H9 (cell line): ENCODE data around the gene SEMA3C. TPM values are rescaled to one million over a fixed set of nuclear protein-coding genes. Genes with fewer than 3 reads are reported as not detected.

Experiments
- DNase-seq: peaks from one replicate; pipeline ENCODE4 v3.0.0-alpha.2; 2017
- H2AFZ ChIP-seq: one replicate; pipeline ENCODE4 v1.6.1; 2013; ENCODE audit warnings: mild to moderate bottlenecking, low read length, control low read depth, moderate library complexity
- H2AK5ac ChIP-seq: 2 replicates; pipeline ENCODE4 v1.6.1; 2013; ENCODE audit warnings: low read length, control low read depth, mixed read lengths; ENCODE audit not compliant: insufficient read length
- H2BK120ac ChIP-seq: one replicate; pipeline ENCODE4 v1.6.1; 2013; ENCODE audit warnings: low read depth, mild to moderate bottlenecking, low read length, control low read depth, inconsistent platforms; ENCODE audit not compliant: poor library complexity, severe bottlenecking
- H2BK12ac ChIP-seq: 2 replicates; pipeline ENCODE4 v1.6.1; 2013; ENCODE audit warnings: low read length, control low read depth, mixed read lengths, low read depth; ENCODE audit not compliant: insufficient read length
- H2BK15ac ChIP-seq: 2 replicates; pipeline ENCODE4 v1.6.1; 2013; ENCODE audit warnings: low read depth, low read length, control low read depth
- H2BK20ac ChIP-seq: one replicate; pipeline ENCODE4 v1.6.1; 2013; ENCODE audit warnings: low read depth, mild to moderate bottlenecking, low read length, control low read depth, inconsistent platforms; ENCODE audit not compliant: poor library complexity, severe bottlenecking
- H2BK5ac ChIP-seq: 2 replicates; pipeline ENCODE4 v1.6.1; 2013; ENCODE audit warnings: low read length, control low read depth, mixed read lengths; ENCODE audit not compliant: insufficient read length
- H3K14ac ChIP-seq: 2 replicates; pipeline ENCODE4 v1.6.1; 2013; ENCODE audit warnings: low read length, control low read depth; ENCODE audit not compliant: insufficient read depth
- H3K18ac ChIP-seq: 2 replicates; pipeline ENCODE4 v1.6.1; 2013; ENCODE audit warnings: low read depth, mild to moderate bottlenecking, mixed read lengths, low read length, control low read depth; ENCODE audit not compliant: insufficient read length
- H3K23ac ChIP-seq: 2 replicates; pipeline ENCODE4 v1.6.1; 2013; ENCODE audit warnings: low read length, control low read depth, mixed read lengths, low read depth; ENCODE audit not compliant: insufficient read length
- H3K23me2 ChIP-seq: 2 replicates; pipeline ENCODE4 v1.6.1; 2013; ENCODE audit warnings: low read depth, mild to moderate bottlenecking, mixed read lengths, low read length, control low read depth; ENCODE audit not compliant: insufficient read length, poor library complexity, severe bottlenecking
- H3K27ac ChIP-seq: 2 replicates; pipeline ENCODE4 v1.5.1; 2013; ENCODE audit warnings: low read length, control low read depth, mixed read lengths, low read depth; ENCODE audit not compliant: insufficient read length
- H3K27me3 ChIP-seq: 2 replicates; pipeline ENCODE4 v1.6.1; 2013; ENCODE audit warnings: low read length, control low read depth, inconsistent platforms; ENCODE audit not compliant: insufficient read depth
- H3K4ac ChIP-seq: 2 replicates; pipeline ENCODE4 v1.6.1; 2013; ENCODE audit warnings: low read depth, mild to moderate bottlenecking, control low read depth, inconsistent platforms, low read length, moderate library complexity
- H3K4me1 ChIP-seq: 2 replicates; pipeline ENCODE4 v1.6.1; 2013; ENCODE audit warnings: low read length, control low read depth, inconsistent platforms; ENCODE audit not compliant: insufficient read depth
- H3K4me2 ChIP-seq: 2 replicates; pipeline ENCODE4 v1.6.1; 2013; ENCODE audit warnings: low read length, control low read depth, mixed read lengths; ENCODE audit not compliant: insufficient read length, insufficient read depth
- H3K56ac ChIP-seq: 2 replicates; pipeline ENCODE4 v1.6.1; 2013; ENCODE audit warnings: low read depth, mild to moderate bottlenecking, mixed read lengths, low read length, control low read depth; ENCODE audit not compliant: insufficient read length
- H3K79me1 ChIP-seq: 2 replicates; pipeline ENCODE4 v1.6.1; 2013; ENCODE audit warnings: low read depth, mild to moderate bottlenecking, moderate library complexity, low read length, control low read depth, inconsistent platforms; ENCODE audit not compliant: insufficient read depth, poor library complexity, severe bottlenecking
- H3K79me2 ChIP-seq: 2 replicates; pipeline ENCODE4 v1.6.1; 2013; ENCODE audit warnings: low read length, control low read depth, inconsistent platforms; ENCODE audit not compliant: insufficient read depth
- H3K9ac ChIP-seq: 2 replicates; pipeline ENCODE4 v1.6.1; 2013; ENCODE audit warnings: low read length, control low read depth, mixed read lengths; ENCODE audit not compliant: insufficient read length; ENCODE audit errors: extremely low read depth
- H3K9me3 ChIP-seq: one replicate; pipeline ENCODE4 v1.6.1; 2013; ENCODE audit warnings: low read depth, low read length, inconsistent platforms; ENCODE audit not compliant: control insufficient read depth
- H3T11ph ChIP-seq: one replicate; pipeline ENCODE4 v1.6.1; 2013; ENCODE audit warnings: mild to moderate bottlenecking, low read length, control low read depth, inconsistent platforms
- H4K20me1 ChIP-seq: one replicate; pipeline ENCODE4 v1.6.1; 2013; ENCODE audit not compliant: control insufficient read depth, insufficient read length, insufficient read depth
- H4K5ac ChIP-seq: 2 replicates; pipeline ENCODE4 v1.6.1; 2013; ENCODE audit warnings: low read depth, mild to moderate bottlenecking, mixed read lengths, low read length, control low read depth; ENCODE audit not compliant: insufficient read length
- H4K8ac ChIP-seq: replicated peaks from 2 replicates; pipeline ENCODE4 v1.6.1; 2013; ENCODE audit warnings: low read length, control low read depth, mixed read lengths, low read depth; ENCODE audit not compliant: insufficient read length
- H4K91ac ChIP-seq: 2 replicates; pipeline ENCODE4 v1.6.1; 2013; ENCODE audit warnings: low read depth, mild to moderate bottlenecking, moderate library complexity, mixed read lengths, low read length, control low read depth; ENCODE audit not compliant: insufficient read length
- H3K27ac Mint-ChIP-seq, 3 experiments: 2 replicates in 2 of 3; 3 replicates in 1 of 3; pipeline ENCODE4 v1.8.0; 2020 to 2021; ENCODE audit warnings: mixed read lengths in 3 of 3, mild to moderate bottlenecking in 1 of 3, moderate library complexity in 1 of 3
- H3K27me3 Mint-ChIP-seq: 2 replicates; pipeline ENCODE4 v1.8.0; 2021; ENCODE audit warnings: low read depth, mild to moderate bottlenecking, moderate library complexity, mixed read lengths
- H3K36me3 Mint-ChIP-seq, 3 experiments: 2 replicates in 2 of 3; 3 replicates in 1 of 3; pipeline ENCODE4 v1.8.0; 2020 to 2021; ENCODE audit warnings: low read depth in 3 of 3, mixed read lengths in 3 of 3; ENCODE audit not compliant: insufficient read depth in 1 of 3
- H3K4me1 Mint-ChIP-seq, 2 experiments: 2 replicates each; pipeline ENCODE4 v1.8.0; 2020; ENCODE audit warnings: mixed read lengths in 2 of 2
- H3K4me3 Mint-ChIP-seq, 2 experiments: 2 replicates in 1 of 2; 3 replicates in 1 of 2; pipeline ENCODE4 v1.8.0; 2020 to 2021; ENCODE audit warnings: mild to moderate bottlenecking in 2 of 2, mixed read lengths in 2 of 2, moderate library complexity in 1 of 2
- H3K9me3 Mint-ChIP-seq, 2 experiments: 2 replicates in 1 of 2; 3 replicates in 1 of 2; pipeline ENCODE4 v1.8.0; 2020; ENCODE audit warnings: mild to moderate bottlenecking in 2 of 2, mixed read lengths in 2 of 2, moderate library complexity in 1 of 2
- WGBS: extraction: QIAGEN DNeasy Blood & Tissue Kit; methylation state at CpG from one replicate; pipeline ENCODE4 v1.1.7; 2013; ENCODE audit warnings: missing lambda C conversion rate, low lambda C conversion rate, mixed read lengths; ENCODE audit not compliant: insufficient read length; ENCODE audit errors: extremely low coverage; 5-methylcytosine and 5-hydroxymethylcytosine counted together
- total RNA-seq: library from RNA; stranded (reverse); gene quantifications from 2 replicates; pipeline ENCODE4 v1.2.1, GENCODE V29; 2021
- TF ChIP-seq, protein P1 (sequence below): fragments of 200-600 bp; sonication (generic); conservative IDR thresholded peaks from 3 replicates; pipeline ENCODE4 v1.8.0; 2021; ENCODE audit warnings: antibody characterized with exemption, mild to moderate bottlenecking

The SEMA3C gene
- total RNA-seq, 1 experiment from 2014 or later, result 1.6 TPM

DNA sequence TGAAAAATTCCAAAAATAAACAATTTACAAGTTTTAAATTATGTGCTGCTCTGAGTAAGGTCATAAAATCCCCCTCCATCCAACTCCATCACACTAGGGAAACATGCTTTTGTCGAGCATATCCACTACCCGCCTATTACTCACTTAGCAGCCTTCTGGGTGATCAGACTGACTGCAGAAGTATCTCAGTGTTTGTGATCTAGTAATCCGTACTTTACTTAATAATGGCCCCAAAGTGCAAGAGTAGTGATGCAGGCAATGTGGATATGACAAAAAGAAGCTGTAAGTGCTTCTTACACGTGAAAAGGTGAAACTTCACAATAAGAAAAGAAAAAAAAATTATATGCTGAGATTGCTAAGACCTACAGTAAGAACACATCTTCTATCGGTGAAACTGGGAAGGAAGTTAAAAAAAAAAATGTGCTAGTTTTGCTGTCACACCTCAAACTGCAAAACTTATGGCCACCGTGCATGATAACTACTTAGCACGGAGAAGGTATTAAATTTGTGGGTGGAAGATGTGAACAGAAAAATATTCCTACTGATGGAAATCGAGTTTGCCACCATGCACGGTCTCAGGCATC, 43.2 kb downstream of the SEMA3C start:
- no peaks in the 10 kb centered on the region for H4K20me1 ChIP-seq
- Mint-ChIP-seq H3K27ac (no peak overlapping the region), H3K4me1 (peaks cover 4 to 5% of the 10 kb centered on the region in 2 experiments), H3K9me3 (no peaks in the 10 kb centered on the region), H3K4me3 (no peak overlapping the region), H3K27me3 (no peaks in the 10 kb centered on the region), H3K36me3 (no peaks in the 10 kb centered on the region)
- no peaks in the 10 kb centered on the region for H3K4me1 ChIP-seq
- H2AFZ ChIP-seq, result no peak overlapping the region
- no peak overlapping the region for H3K14ac ChIP-seq
- no peak for DNase-seq
- no peaks in the 10 kb centered on the region for H3K79me2 ChIP-seq
- no peak overlapping the region for H2BK20ac ChIP-seq
- no peak overlapping the region for H3K18ac ChIP-seq
- no peak overlapping the region for H2AK5ac ChIP-seq
- no peaks in the 10 kb centered on the region for H3K27me3 ChIP-seq
- no peaks in the 10 kb centered on the region for H3K23me2 ChIP-seq
- no peak overlapping the region for H3K23ac ChIP-seq
- no peak overlapping the region for H4K91ac ChIP-seq
- WGBS, result no CpG with 5 or more reads among the region's 9 CpGs
- H3K9me3 ChIP-seq, result no peaks in the 10 kb centered on the region
- H3K9ac ChIP-seq, result no peak overlapping the region
- H2BK15ac ChIP-seq, result no peak overlapping the region
- no peak overlapping the region for H4K8ac ChIP-seq
- H3K27ac ChIP-seq, result no peak overlapping the region
- H3T11ph ChIP-seq, result no peak overlapping the region
- no peak overlapping the region for H3K4ac ChIP-seq
- H3K56ac ChIP-seq, result no peak overlapping the region
- no peak overlapping the region for H2BK5ac ChIP-seq
- TF ChIP-seq, protein P1, sequence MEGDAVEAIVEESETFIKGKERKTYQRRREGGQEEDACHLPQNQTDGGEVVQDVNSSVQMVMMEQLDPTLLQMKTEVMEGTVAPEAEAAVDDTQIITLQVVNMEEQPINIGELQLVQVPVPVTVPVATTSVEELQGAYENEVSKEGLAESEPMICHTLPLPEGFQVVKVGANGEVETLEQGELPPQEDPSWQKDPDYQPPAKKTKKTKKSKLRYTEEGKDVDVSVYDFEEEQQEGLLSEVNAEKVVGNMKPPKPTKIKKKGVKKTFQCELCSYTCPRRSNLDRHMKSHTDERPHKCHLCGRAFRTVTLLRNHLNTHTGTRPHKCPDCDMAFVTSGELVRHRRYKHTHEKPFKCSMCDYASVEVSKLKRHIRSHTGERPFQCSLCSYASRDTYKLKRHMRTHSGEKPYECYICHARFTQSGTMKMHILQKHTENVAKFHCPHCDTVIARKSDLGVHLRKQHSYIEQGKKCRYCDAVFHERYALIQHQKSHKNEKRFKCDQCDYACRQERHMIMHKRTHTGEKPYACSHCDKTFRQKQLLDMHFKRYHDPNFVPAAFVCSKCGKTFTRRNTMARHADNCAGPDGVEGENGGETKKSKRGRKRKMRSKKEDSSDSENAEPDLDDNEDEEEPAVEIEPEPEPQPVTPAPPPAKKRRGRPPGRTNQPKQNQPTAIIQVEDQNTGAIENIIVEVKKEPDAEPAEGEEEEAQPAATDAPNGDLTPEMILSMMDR, result no peak
- no peaks in the 10 kb centered on the region for H3K79me1 ChIP-seq
- no peak overlapping the region for H3K4me2 ChIP-seq
- H2BK120ac ChIP-seq, result no peak overlapping the region
- no peak overlapping the region for H4K5ac ChIP-seq
- no peak overlapping the region for H2BK12ac ChIP-seq
